Endothelial cell of umbilical vein (primary cell): ENCODE measurements around the gene CSRP1. TPM values are rescaled to one million over a fixed set of nuclear protein-coding genes. Genes with fewer than 3 reads are reported as not detected.

ENCODE experiments used
- BruUV-seq: library from RNA; stranded (reverse); fragments of 400-500 nt; replicated peaks from 2 replicates; lab custom pipeline; 2021; lab: Mats Ljungman, UMichigan
- CTCF ChIA-PET: fragments of 300-600, 350-600 bp; sonication (Branson Sonifier 250); formaldehyde crosslinking; loops from one replicate; lab custom pipeline; 2021; ENCODE audit warnings: antibody characterized with exemption, inconsistent platforms; lab: Charles Lee
- POLR2A ChIA-PET: fragments of 300-600, 350-600 bp; sonication (Branson Sonifier 250); formaldehyde crosslinking; loops from one replicate; lab custom pipeline; 2021; ENCODE audit warnings: antibody characterized with exemption, inconsistent platforms; lab: Charles Lee
- DNase-seq: peaks from one replicate; pipeline ENCODE4 v3.0.0-alpha.2; 2011; ENCODE audit warnings: low read depth, low spot score
- FAIRE-seq: peaks from 2 replicates; lab custom pipeline; 2011; peaks lifted over from hg19 to GRCh38; lab: Jason Lieb, UNC
- H2AFZ ChIP-seq: 2 replicates; pipeline ENCODE4 v1.6.0; 2012; ENCODE audit warnings: low read depth, low read length, control low read depth, inconsistent platforms
- H3K27ac ChIP-seq: 2 replicates; pipeline ENCODE4 v1.5.1; 2011; ENCODE audit warnings: low read depth, mild to moderate bottlenecking, control low read depth, low read length, moderate library complexity; ENCODE audit not compliant: insufficient read depth
- H3K27me3 ChIP-seq, 2 experiments: 2 replicates each; pipeline versions ENCODE4 v1.6.0 to v1.6.1; 2011; ENCODE audit warnings: low read length in 2 of 2, mixed read lengths in 1 of 2; ENCODE audit not compliant: control insufficient read depth in 2 of 2, insufficient read depth in 2 of 2
- H3K36me3 ChIP-seq, 2 experiments: 2 replicates in 1 of 2; 3 replicates in 1 of 2; pipeline ENCODE4 v1.5.1; 2011; ENCODE audit warnings: low read length in 2 of 2, mild to moderate bottlenecking in 1 of 2, moderate library complexity in 1 of 2; ENCODE audit not compliant: control insufficient read depth in 2 of 2, insufficient read depth in 2 of 2; ENCODE audit errors: extremely low read depth in 1 of 2
- H3K4me1 ChIP-seq: 3 replicates; pipeline ENCODE4 v1.5.1; 2011; ENCODE audit warnings: mild to moderate bottlenecking, low read length; ENCODE audit not compliant: control insufficient read depth, insufficient read depth; ENCODE audit errors: extremely low read depth
- H3K4me2 ChIP-seq: 2 replicates; pipeline ENCODE4 v1.6.1; 2011; ENCODE audit warnings: low read length, control low read depth, mixed read lengths; ENCODE audit not compliant: insufficient read depth
- H3K4me3 ChIP-seq, 3 experiments: fragments of 200-600 bp in 1 of 3; sonication (generic), shearing (Covaris generic) in 1 of 3; replicated peaks in 1 of 3; 2 replicates each; pipeline ENCODE4 v1.5.1; 2011 to 2016; ENCODE audit warnings: control low read depth in 3 of 3, low read length in 3 of 3, mild to moderate bottlenecking in 2 of 3, inconsistent platforms in 1 of 3, low read depth in 1 of 3, moderate library complexity in 1 of 3; ENCODE audit not compliant: insufficient read depth in 1 of 3
- H3K79me2 ChIP-seq: 2 replicates; pipeline ENCODE4 v1.6.0; 2012; ENCODE audit warnings: low read length, inconsistent platforms; ENCODE audit not compliant: control insufficient read depth, insufficient read depth
- H3K9ac ChIP-seq: replicated peaks from 2 replicates; pipeline ENCODE3; 2011; ENCODE audit warnings: low read length, control low read depth; ENCODE audit not compliant: insufficient read depth; ENCODE audit errors: extremely low read depth
- H3K9me1 ChIP-seq: replicated peaks from 3 replicates; pipeline ENCODE4 v1.6.0; 2011; ENCODE audit warnings: mild to moderate bottlenecking, low read length; ENCODE audit not compliant: control insufficient read depth, insufficient read depth; ENCODE audit errors: extremely low read depth
- H3K9me3 ChIP-seq: replicated peaks from 2 replicates; pipeline ENCODE4 v1.5.1; 2012; ENCODE audit warnings: low read length, inconsistent platforms; ENCODE audit not compliant: control insufficient read depth, insufficient read depth
- H4K20me1 ChIP-seq: replicated peaks from 2 replicates; pipeline ENCODE3; 2011; ENCODE audit warnings: mild to moderate bottlenecking, low read length; ENCODE audit not compliant: control insufficient read depth, insufficient read depth; ENCODE audit errors: extremely low read depth
- CTCF ChIP-seq, 2 donors: IDR thresholded peaks; 1 replicate in 1 of 2; 2 replicates in 1 of 2; pipeline ENCODE4 v1.5.1; 2011; ENCODE audit warnings: low read length in 2 of 2, mild to moderate bottlenecking in 2 of 2, moderate library complexity in 2 of 2, control low read depth in 1 of 2, inconsistent platforms in 1 of 2, low read depth in 1 of 2; ENCODE audit not compliant: insufficient read depth in 1 of 2; ENCODE audit errors: extremely low read depth in 1 of 2
- EZH2 ChIP-seq: IDR thresholded peaks from 2 replicates; pipeline ENCODE4 v1.6.1; 2012; ENCODE audit warnings: borderline replicate concordance, low read depth, mild to moderate bottlenecking, moderate library complexity, low read length, inconsistent platforms; ENCODE audit not compliant: severe bottlenecking
- FOS ChIP-seq: IDR thresholded peaks from 2 replicates; pipeline ENCODE4 v1.6.1; 2011; ENCODE audit warnings: mild to moderate bottlenecking, low read length, moderate library complexity, borderline replicate concordance; ENCODE audit not compliant: insufficient read depth
- GATA2 ChIP-seq: IDR thresholded peaks from 2 replicates; pipeline ENCODE4 v1.7.0; 2011; ENCODE audit warnings: low read depth, mild to moderate bottlenecking, moderate library complexity, mixed read lengths, low read length; ENCODE audit not compliant: insufficient read length, insufficient read depth
- JUN ChIP-seq: IDR thresholded peaks from 2 replicates; pipeline ENCODE4 v1.6.1; 2011; ENCODE audit warnings: borderline replicate concordance, low read depth; ENCODE audit not compliant: insufficient read length, insufficient read depth
- MAX ChIP-seq: IDR thresholded peaks from 2 replicates; pipeline ENCODE4 v1.6.1; 2011; ENCODE audit not compliant: insufficient read depth, insufficient read length
- MYC ChIP-seq: IDR thresholded peaks from one replicate; pipeline ENCODE4 v1.6.1; 2011; ENCODE audit warnings: mild to moderate bottlenecking, low read depth, low read length
- POLR2A ChIP-seq: IDR thresholded peaks from 2 replicates; pipeline ENCODE4 v1.6.1; 2012; ENCODE audit warnings: low read depth, mild to moderate bottlenecking, control low read depth, low read length
- POLR2AphosphoS5 ChIP-seq: IDR thresholded peaks from 2 replicates; pipeline ENCODE4 v1.6.1; 2012; ENCODE audit warnings: low read depth, mild to moderate bottlenecking, control low read depth, low read length, moderate library complexity; ENCODE audit not compliant: insufficient read depth
- dilution Hi-C: fragments of 300-500 bp; cut with MboI; formaldehyde crosslinking; loops from one replicate; pipeline ENCODE4 v1.15.0; 2019; ENCODE audit warnings: low sequenced_read_pairs; ENCODE audit not compliant: extremely low pct_ligation_motif_present
- intact Hi-C: fragments of 100-400 bp; cut with micrococcal nuclease; formaldehyde crosslinking; loops from one replicate; pipeline ENCODE4 v1.10.0; 2022
- polyA plus RNA-seq, 4 experiments: library from polyadenylated mRNA; depleted of rRNA in 3 of 4; stranded (reverse) in 3 of 4; unstranded in 1 of 4; fragments of >200 nt; gene quantifications; 2 replicates each; pipeline versions ENCODE4 v1.2.1 to v1.2.3, GENCODE V29; 2011 to 2012; ENCODE audit warnings: missing spikeins in 1 of 4
- total RNA-seq: library from RNA; stranded (reverse); gene quantifications from 2 replicates; pipeline ENCODE4 v1.2.3, GENCODE V29; 2021

CSRP1 gene
- total and polyA plus RNA-seq, 2 donors (not counting 3 experiments of a cell fraction or from before 2014, with no cell fraction given) = 393 to 510 TPM

GRCh38 chr1:201531551-201532425 lies 24.9 kb upstream of the CSRP1 start:
- FAIRE-seq (no peak), DNase-seq (no peak)
- no TSS peak for BruUV-seq
- Histone ChIP-seq H3K27me3 (no peaks in the 10 kb centered on the region), H3K36me3 (no peaks in the 10 kb centered on the region), H3K9me3 (no peaks in the 10 kb centered on the region), H3K4me3 (no peak overlapping the region), H2AFZ (no peak overlapping the region), H3K27ac (no peak overlapping the region), H3K4me2 (no peak overlapping the region), H3K9ac (no peak overlapping the region), H3K4me1 (peaks cover 20% of the 10 kb centered on the region), H3K79me2 (no peaks in the 10 kb centered on the region), H3K9me1 (no peaks in the 10 kb centered on the region), H4K20me1 (no peaks in the 10 kb centered on the region)
- dilution Hi-C loops (no loop called here), intact Hi-C loops (loop anchor here (10.0 kb wide), 1 partner anchor 423 kb away; the partner anchor contains the start of gene TIMM17A)
- ChIA-PET CTCF (interaction anchor here (1.1 to 6.5 kb wide), 18 partner anchors 10 to 263 kb away, joined by 4 to 70 read pairs (median 14); no protein-coding TSS in a partner anchor), POLR2A (no interaction called here)
- TF ChIP-seq POLR2A (no peak), POLR2AphosphoS5 (no peak), FOS (no peak), MAX (no peak), GATA2 (no peak), CTCF (IDR thresholded peaks at IDR 0.05; ENCODE audit: extremely low read depth in 1 of 2, insufficient read depth in 1 of 2, low read depth in 1 of 2, low read length in 2 of 2) (no peak), EZH2 (no peak), JUN (no peak), MYC (no peak)
